Sigmoid colon (tissue), 7 donors: ENCODE results near the gene NUDT14. TPM values are rescaled to one million over a fixed set of nuclear protein-coding genes. Genes with fewer than 3 reads are reported as not detected.

Experiments used
- DNase-seq: peaks from one replicate; pipeline ENCODE4 v3.0.0-alpha.2; 2019
- H3K27ac ChIP-seq, 4 donors: fragments of 200-600 bp; sonication (generic); one replicate each; pipeline ENCODE4 v1.5.1; 2016 to 2019; ENCODE audit warnings: mild to moderate bottlenecking in 1 of 4
- H3K27me3 ChIP-seq, 3 donors: fragments of 200-600 bp; sonication (generic); one replicate each; pipeline ENCODE4 v1.5.1; 2019; ENCODE audit warnings: mild to moderate bottlenecking in 1 of 3
- H3K36me3 ChIP-seq, 4 donors: fragments of 200-600 bp; sonication (generic); one replicate each; pipeline ENCODE4 v1.5.1; 2016 to 2019
- H3K4me1 ChIP-seq, 4 donors: fragments of 200-600 bp; sonication (generic); one replicate each; pipeline ENCODE4 v1.5.1; 2017 to 2019
- H3K4me3 ChIP-seq, 4 donors: fragments of 200-600 bp; sonication (generic); one replicate each; pipeline ENCODE4 v1.5.1; 2017 to 2019; ENCODE audit warnings: mild to moderate bottlenecking in 2 of 4, moderate library complexity in 1 of 4
- H3K9me3 ChIP-seq, 4 donors: fragments of 200-600 bp in 3 of 4; sonication (generic) in 3 of 4; one replicate each; pipeline versions ENCODE4 v1.5.1 to v1.6.1; 2013 to 2019
- EP300 ChIP-seq, 4 donors: sonication (generic); formaldehyde crosslinking; IDR thresholded peaks; one replicate each; pipeline ENCODE4 v1.6.1; 2017; ENCODE audit warnings: antibody characterized with exemption in 4 of 4
- POLR2A ChIP-seq, 2 donors: fragments of 450-650 bp; IDR thresholded peaks; one replicate each; pipeline ENCODE4 v1.6.1; 2016; ENCODE audit warnings: antibody characterized with exemption in 2 of 2, mild to moderate bottlenecking in 2 of 2, moderate library complexity in 2 of 2
- POLR2AphosphoS5 ChIP-seq, 4 donors: sonication (generic); formaldehyde crosslinking; IDR thresholded peaks; one replicate each; pipeline ENCODE4 v1.6.1; 2017; ENCODE audit warnings: antibody characterized with exemption in 4 of 4
- WGBS, 2 donors: extraction: QIAGEN DNeasy Blood & Tissue Kit; methylation state at CpG; one replicate each; pipeline ENCODE4 v1.1.7; 2013; 5-methylcytosine and 5-hydroxymethylcytosine counted together
- intact Hi-C: fragments of 100-400 bp; cut with DNase I; formaldehyde crosslinking; loops from one replicate; pipeline ENCODE4 v1.15.1; 2023
- polyA plus RNA-seq, 3 donors: library from polyadenylated mRNA; stranded (reverse); fragments of 200-250 nt; gene quantifications; one replicate each; pipeline ENCODE4 v1.2.3, GENCODE V29; 2013
- total RNA-seq, 4 donors: library from RNA; depleted of rRNA; stranded (reverse); fragments of >200 nt; gene quantifications; one replicate each; pipeline ENCODE4 v1.1.0, GENCODE V29; 2016
- TF ChIP-seq, protein P1 (sequence below), 4 experiments: fragments of 450-650 bp in 3 of 4; fragments of 200-600 bp in 1 of 4; IDR thresholded peaks; one replicate each; pipeline ENCODE4 v1.5.1; 2016 to 2019; ENCODE audit warnings: antibody characterized with exemption in 4 of 4, mild to moderate bottlenecking in 3 of 4, moderate library complexity in 2 of 4
- donor health status: healthy with polysubstance abuse.
- donor health status: Bipolar disorder and iron deficiency.
- donor health status: healthy.

NUDT14 gene
- total RNA-seq = 10 to 100 TPM in 1 of 4 donors, 1 to 10 TPM in 3; 4.1 to 10.5 (median 6.1) TPM
- 10 to 100 TPM; 24.3 to 47.4 (median 32.4) TPM for polyA plus RNA-seq

DNA sequence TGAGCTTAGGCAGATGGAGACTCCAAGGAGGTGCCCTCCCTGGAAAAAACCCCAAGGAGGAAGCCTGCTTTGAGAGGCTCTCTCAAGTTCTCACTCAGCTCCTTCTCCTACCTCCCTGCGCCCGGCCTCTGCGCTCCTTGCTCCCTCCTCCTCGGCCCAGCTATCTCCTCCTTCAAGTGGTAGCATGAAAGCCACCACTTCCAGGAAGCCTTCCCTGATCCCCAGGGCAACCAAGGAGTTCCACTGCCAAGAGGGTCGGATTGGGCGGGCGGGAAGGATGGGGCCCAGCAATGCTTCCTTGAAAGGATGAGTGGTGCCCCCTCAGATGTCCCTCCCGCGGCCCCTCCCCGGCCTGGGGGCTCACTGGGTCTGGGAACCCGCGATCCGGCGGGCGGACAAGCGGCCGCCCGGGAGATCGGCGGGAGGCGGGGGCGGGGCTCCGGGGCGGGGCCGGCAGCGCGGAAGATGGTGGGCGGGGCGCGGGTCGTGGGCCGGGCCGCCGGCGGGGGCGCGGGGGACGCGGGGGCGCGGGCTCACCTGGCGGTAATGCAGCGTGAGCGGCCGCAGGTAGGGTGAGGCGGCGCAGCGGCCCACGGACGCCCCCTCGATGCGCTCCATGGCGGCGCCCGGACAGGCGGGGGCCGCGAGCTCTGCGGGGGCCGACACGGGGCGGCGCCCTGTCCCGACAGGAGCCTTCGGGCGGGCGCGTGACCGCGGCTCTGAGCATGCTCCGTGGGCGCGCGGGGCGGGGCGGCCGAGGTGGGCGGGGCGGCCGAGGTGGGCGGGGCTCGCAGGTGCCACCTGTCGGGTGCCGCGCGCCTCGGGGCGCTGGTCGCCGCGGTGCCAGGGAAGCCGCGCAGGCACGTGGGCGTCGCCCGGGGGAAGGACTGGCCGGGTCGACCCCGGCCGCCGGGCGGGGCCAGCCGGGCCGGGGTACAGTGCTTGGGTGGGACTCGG is at the start of gene NUDT14:
Gene NUDT14 (minus strand): TSS at position 721 of the 957 bp plus-strand sequence. CDS start 103 bp downstream, at position 618.
- H3K9me3 ChIP-seq = no peaks in the 10 kb centered on the region
- H3K4me1 ChIP-seq = peaks cover 0 to 15% (median 10%) of the 10 kb centered on the region in 4 donors
- peaks cover 0 to 7% (median 5%) of the 10 kb centered on the region in 3 donors for H3K27me3 ChIP-seq
- DNase-seq = no peak
- H3K4me3 ChIP-seq = peak within 1 kb of the TSS in 3 of 4 donors; percentile 52 to 56 (median 52)
- WGBS, 2 donors = 1% methylated on average over 105 of the region's 106 CpGs
- TF ChIP-seq, protein P1, sequence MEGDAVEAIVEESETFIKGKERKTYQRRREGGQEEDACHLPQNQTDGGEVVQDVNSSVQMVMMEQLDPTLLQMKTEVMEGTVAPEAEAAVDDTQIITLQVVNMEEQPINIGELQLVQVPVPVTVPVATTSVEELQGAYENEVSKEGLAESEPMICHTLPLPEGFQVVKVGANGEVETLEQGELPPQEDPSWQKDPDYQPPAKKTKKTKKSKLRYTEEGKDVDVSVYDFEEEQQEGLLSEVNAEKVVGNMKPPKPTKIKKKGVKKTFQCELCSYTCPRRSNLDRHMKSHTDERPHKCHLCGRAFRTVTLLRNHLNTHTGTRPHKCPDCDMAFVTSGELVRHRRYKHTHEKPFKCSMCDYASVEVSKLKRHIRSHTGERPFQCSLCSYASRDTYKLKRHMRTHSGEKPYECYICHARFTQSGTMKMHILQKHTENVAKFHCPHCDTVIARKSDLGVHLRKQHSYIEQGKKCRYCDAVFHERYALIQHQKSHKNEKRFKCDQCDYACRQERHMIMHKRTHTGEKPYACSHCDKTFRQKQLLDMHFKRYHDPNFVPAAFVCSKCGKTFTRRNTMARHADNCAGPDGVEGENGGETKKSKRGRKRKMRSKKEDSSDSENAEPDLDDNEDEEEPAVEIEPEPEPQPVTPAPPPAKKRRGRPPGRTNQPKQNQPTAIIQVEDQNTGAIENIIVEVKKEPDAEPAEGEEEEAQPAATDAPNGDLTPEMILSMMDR (IDR thresholded peaks at IDR 0.05) = no peak
- TF ChIP-seq EP300 (IDR thresholded peaks at IDR 0.05) = no peak
- intact Hi-C loops = no loop called here
- peak within 1 kb of the TSS in 1 of 4 donors; percentile 18 for H3K27ac ChIP-seq
- H3K36me3 ChIP-seq = no peaks in the 10 kb centered on the region

DNA sequence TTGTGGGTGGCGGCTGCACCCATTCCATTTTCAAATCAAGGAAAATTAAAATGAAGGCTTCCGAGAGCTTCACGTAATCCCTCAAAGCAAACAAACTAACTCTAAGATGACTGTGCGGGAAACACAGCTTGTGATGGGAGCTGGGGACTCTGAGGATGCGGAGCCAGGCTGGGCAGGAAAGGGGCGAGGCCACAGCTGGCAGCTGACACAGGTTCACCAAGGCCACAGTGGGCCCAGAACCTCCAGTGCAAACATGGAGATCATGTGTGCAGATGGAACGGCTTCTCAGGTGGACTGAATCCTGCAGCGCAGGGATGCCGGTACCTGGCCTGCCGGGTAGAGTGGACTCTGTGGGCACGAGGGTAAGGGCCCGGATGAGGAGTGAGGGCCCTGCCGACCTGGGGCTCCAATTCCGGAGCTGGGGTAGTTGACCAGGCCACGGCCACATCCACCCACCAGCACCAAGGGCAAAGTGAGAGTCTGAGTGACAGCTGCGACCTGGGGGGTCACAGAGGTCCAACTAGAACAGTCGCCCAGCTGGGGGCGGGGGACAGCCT is 48.1 kb upstream of the NUDT14 start:
- intact Hi-C loops = no loop called here
- Histone ChIP-seq H3K4me3 (no peak overlapping the region), H3K27ac (no peak overlapping the region), H3K9me3 (no peaks in the 10 kb centered on the region), H3K27me3 (no peaks in the 10 kb centered on the region), H3K36me3 (peaks cover 0 to 30% (median 6%) of the 10 kb centered on the region in 4 donors), H3K4me1 (no peaks in the 10 kb centered on the region)
- TF ChIP-seq, protein P1 (IDR thresholded peaks at IDR 0.05) = no peak
- TF ChIP-seq POLR2A (IDR thresholded peaks at IDR 0.05) (no peak), POLR2AphosphoS5 (IDR thresholded peaks at IDR 0.05) (no peak), EP300 (IDR thresholded peaks at IDR 0.05) (no peak)
- DNase-seq = no peak
- 91 to 94% methylated on average over 18 of the region's 18 CpGs for WGBS, 2 donors

DNA sequence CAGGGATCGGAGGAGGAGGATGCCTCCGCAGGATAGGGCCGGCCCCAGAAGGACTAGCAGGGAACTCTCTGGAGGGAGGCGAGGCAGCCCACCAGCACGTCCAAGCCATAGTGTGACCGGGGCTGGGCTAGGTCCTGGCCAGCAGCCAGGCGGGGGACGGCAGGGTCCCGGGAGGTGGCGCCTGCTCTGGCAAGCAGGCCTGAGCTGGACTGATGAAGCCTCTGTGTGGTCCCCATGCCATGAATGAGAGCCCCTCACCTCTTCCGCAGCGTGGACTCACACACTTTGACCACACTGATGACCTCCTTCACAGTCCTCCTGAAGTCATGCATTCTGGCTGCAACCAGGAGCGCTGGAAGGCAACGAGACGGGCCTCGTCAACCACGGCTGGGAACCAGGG is 47.5 kb upstream of the NUDT14 start:
- Histone ChIP-seq H3K4me3 (no peak overlapping the region), H3K36me3 (peaks cover 0 to 36% (median 6%) of the 10 kb centered on the region in 4 donors), H3K27me3 (no peaks in the 10 kb centered on the region), H3K27ac (no peak overlapping the region), H3K4me1 (no peaks in the 10 kb centered on the region), H3K9me3 (no peaks in the 10 kb centered on the region)
- intact Hi-C loops = no loop called here
- no peak for DNase-seq
- 88 to 90% methylated on average over 17 of the region's 17 CpGs for WGBS, 2 donors
- TF ChIP-seq POLR2A (IDR thresholded peaks at IDR 0.05) (no peak), POLR2AphosphoS5 (IDR thresholded peaks at IDR 0.05) (no peak), EP300 (IDR thresholded peaks at IDR 0.05) (no peak)
- TF ChIP-seq, protein P1 (IDR thresholded peaks at IDR 0.05) = no peak

DNA sequence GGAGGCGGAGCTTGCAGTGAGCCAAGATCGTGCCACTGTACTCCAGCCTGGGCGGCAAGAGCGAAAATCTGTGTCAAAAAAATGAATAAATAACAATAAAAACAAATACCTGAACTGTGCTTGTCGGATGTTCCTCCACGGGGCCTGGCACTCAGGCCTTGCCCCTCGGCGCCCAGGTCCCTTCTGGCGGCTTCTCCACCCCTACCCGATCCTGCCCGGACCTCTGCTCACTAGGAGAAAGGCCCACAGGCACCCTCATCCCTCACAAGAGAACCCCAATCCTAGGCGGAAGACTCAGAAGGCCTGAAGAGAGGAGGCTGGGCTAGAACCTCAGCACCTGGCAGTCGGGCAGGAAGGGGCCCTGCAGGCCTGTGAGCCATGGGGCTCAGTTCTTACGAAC is 46.2 kb upstream of the NUDT14 start:
- peaks cover 0 to 43% (median 6%) of the 10 kb centered on the region in 4 donors for H3K36me3 ChIP-seq
- H3K4me3 ChIP-seq = no peak overlapping the region
- no peaks in the 10 kb centered on the region for H3K4me1 ChIP-seq
- DNase-seq = no peak
- H3K27me3 ChIP-seq = no peaks in the 10 kb centered on the region
- no peak for TF ChIP-seq POLR2AphosphoS5 (IDR thresholded peaks at IDR 0.05)
- TF ChIP-seq, protein P1 (IDR thresholded peaks at IDR 0.05) = no peak
- no peak for TF ChIP-seq EP300 (IDR thresholded peaks at IDR 0.05)
- TF ChIP-seq POLR2A (IDR thresholded peaks at IDR 0.05) = no peak
- 96 to 97% methylated on average over 14 of the region's 14 CpGs for WGBS, 2 donors
- no peaks in the 10 kb centered on the region for H3K9me3 ChIP-seq
- H3K27ac ChIP-seq = no peak overlapping the region
- intact Hi-C loops = no loop called here
